Stimulated activated CD8-positive, alpha-beta memory T cell treated with anti-CD3 and anti-CD28 coated beads, Interleukin-7, amount 100 ng/mL, for 48 hours (primary cell): ENCODE results near the gene BAIAP2L2.
"Not testable (repeated sequence)": the region's sequence is repeated elsewhere in the genome, so short reads cannot be mapped to it uniquely, and the experiment has no call there.

Experiments used
- DNase-seq, 2 donors: peaks; one replicate each; pipeline ENCODE4 v3.0.0-alpha.2; 2020; ENCODE audit warnings: low read depth in 1 of 2; ENCODE audit errors: extremely low read depth in 1 of 2

The BAIAP2L2 gene

GRCh38 chr22:38129856-38130255, 19.4 kb upstream of the BAIAP2L2 start:
- DNase-seq = no peak

GRCh38 chr22:38129021-38129420, 18.5 kb upstream of the BAIAP2L2 start:
- no peak for DNase-seq

GRCh38 chr22:38127869-38128268, 17.4 kb upstream of the BAIAP2L2 start:
- no peak for DNase-seq

GRCh38 chr22:38126928-38127668, 16.6 kb upstream of the BAIAP2L2 start:
- DNase-seq = no peak

GRCh38 chr22:38125751-38126201, 15.3 kb upstream of the BAIAP2L2 start:
- DNase-seq = no peak

- DNase-seq = no peak
Measured at GRCh38 chr22:38125038-38125610, 14.6 kb upstream of the BAIAP2L2 start.

- DNase-seq = no peak
Measured at GRCh38 chr22:38124236-38124974, 13.9 kb upstream of the BAIAP2L2 start.

GRCh38 chr22:38122616-38123015, 12.1 kb upstream of the BAIAP2L2 start:
- no peak for DNase-seq

GRCh38 chr22:38120359-38121110, 10.1 kb upstream of the BAIAP2L2 start:
- no peak for DNase-seq

- DNase-seq = not testable (repeated sequence)
Measured at GRCh38 chr22:38118747-38119146, 8.3 kb upstream of the BAIAP2L2 start.

GRCh38 chr22:38118182-38118581, 7.7 kb upstream of the BAIAP2L2 start:
- DNase-seq = no peak

GRCh38 chr22:38117556-38117955, 7.1 kb upstream of the BAIAP2L2 start:
- not testable (repeated sequence) for DNase-seq

GRCh38 chr22:38115423-38116205, 5.1 kb upstream of the BAIAP2L2 start:
- no peak for DNase-seq

GRCh38 chr22:38114484-38115398, 4.3 kb upstream of the BAIAP2L2 start:
- DNase-seq = peak; percentile 51 to 54

GRCh38 chr22:38112381-38112780, 1.9 kb upstream of the BAIAP2L2 start:
- no peak for DNase-seq

- no peak for DNase-seq
Measured at GRCh38 chr22:38111925-38112355, 1.5 kb upstream of the BAIAP2L2 start.

- DNase-seq = no peak
Measured at GRCh38 chr22:38110863-38111852, 674 bp upstream of the BAIAP2L2 start.

- no peak for DNase-seq
Measured at GRCh38 chr22:38109371-38110001, 998 bp downstream of the BAIAP2L2 start.
